Measurements from ENCODE around the gene KLHL6.
"Not testable (repeated sequence)": the region's sequence is repeated elsewhere in the genome, so short reads cannot be mapped to it uniquely, and the experiment has no call there.

The KLHL6 gene

DNA sequence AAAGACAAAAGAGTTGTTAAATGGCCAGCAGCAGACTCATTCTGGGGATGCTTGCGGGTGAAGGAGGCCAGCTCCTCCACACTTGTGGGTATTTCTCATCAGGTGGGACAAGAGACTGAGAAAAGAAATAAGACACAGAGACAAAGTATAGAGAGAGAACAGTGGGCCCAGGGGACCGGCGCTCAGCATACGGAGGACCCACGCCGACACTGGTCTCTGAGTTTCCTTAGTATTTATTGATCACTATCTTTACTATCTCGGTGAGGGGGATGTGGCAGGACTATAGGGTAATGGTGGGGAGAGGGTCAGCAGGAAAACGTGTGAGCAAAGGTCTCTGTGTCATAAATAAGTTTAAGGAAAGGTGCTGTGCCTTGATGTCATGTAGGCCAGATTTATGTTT, 35.2 kb downstream of the KLHL6 start:
- not testable (repeated sequence) for H3K9me3 ChIP-seq (ENCODE audit: control insufficient read depth, low read length); H3K36me3 ChIP-seq (ENCODE audit: control insufficient read depth, insufficient read depth, low read length); H3K27ac ChIP-seq (ENCODE audit: insufficient read depth, low read depth, low read length, poor library complexity, severe bottlenecking); H3K27me3 ChIP-seq (ENCODE audit: control insufficient read depth, insufficient read depth, low read length, poor library complexity, severe bottlenecking); H3K4me3 ChIP-seq (ENCODE audit: insufficient read depth, low read depth, low read length)
- 86 to 90% methylated on average over 8 of the region's 8 CpGs for WGBS, 2 experiments
- H3K4me1 ChIP-seq (ENCODE audit: control insufficient read depth, insufficient read depth, low read length) = peaks cover 20% of the 10 kb centered on the region

DNA sequence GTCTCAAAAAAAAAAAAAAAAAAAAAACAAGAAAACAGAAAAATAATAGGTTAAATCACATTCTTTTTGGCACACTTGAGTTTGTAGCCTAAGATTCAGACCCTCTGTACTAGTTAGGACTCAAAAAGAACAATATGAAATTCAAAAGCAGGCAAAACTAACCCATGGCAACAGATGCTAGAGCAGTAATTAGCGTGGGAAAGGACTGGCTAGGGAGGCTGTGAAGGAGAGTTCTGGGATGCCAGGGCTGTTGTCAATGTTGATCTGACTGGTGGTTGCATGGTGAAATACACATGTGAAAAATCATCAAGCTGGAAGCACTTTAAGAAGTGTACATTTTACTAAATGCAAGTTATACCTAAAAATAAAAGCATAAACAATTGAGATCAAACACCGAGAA, 35.6 kb downstream of the KLHL6 start:
- Histone ChIP-seq H3K27me3 (ENCODE audit: control insufficient read depth, insufficient read depth, low read length, poor library complexity, severe bottlenecking) (no peaks in the 10 kb centered on the region), H3K9me3 (ENCODE audit: control insufficient read depth, low read length) (no peaks in the 10 kb centered on the region), H3K36me3 (ENCODE audit: control insufficient read depth, insufficient read depth, low read length) (no peaks in the 10 kb centered on the region), H3K4me3 (ENCODE audit: insufficient read depth, low read depth, low read length) (no peak overlapping the region), H3K4me1 (ENCODE audit: control insufficient read depth, insufficient read depth, low read length) (peaks cover 20% of the 10 kb centered on the region), H3K27ac (ENCODE audit: insufficient read depth, low read depth, low read length, poor library complexity, severe bottlenecking) (no peak overlapping the region)
- 94% methylated on average over 2 of the region's 2 CpGs for WGBS, 2 experiments

DNA sequence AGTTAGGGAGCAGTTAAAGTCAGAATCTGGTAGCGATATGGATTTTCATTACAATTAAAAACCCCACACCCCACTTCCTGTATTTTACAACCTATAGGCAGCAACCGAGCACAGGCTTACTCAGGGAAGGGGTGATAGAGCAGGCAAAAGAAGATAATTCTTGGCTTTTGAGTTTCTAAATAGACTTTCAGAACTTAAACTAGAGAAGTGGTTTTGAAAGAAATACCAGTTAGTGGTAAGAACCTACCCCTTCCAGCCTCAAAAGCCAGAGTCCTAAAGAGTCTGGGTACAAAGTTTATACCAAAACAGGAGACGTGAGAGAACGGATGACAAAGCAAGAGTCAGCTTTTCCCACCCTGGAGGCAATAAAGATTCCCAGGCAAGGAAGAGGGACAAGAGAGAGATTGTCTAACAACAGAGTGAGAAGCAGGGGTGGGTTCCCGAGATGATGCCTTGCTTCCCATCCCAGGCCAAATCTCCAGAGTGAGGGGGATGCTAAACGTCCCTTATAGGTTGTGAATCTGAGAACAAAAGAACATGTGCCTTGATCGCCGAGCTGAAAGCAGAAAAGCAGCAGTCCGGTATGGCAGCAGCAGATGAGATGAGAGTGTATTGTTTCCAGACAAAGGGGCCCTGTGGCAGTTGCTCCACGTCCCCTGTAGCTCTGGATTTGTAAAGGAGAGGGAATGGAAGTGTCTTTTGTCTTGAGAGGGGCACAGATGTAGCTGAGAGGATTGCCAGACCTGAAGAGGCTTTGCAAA, 36.8 kb downstream of the KLHL6 start:
- Histone ChIP-seq H3K4me3 (ENCODE audit: insufficient read depth, low read depth, low read length) (no peak overlapping the region), H3K27me3 (ENCODE audit: control insufficient read depth, insufficient read depth, low read length, poor library complexity, severe bottlenecking) (no peaks in the 10 kb centered on the region), H3K9me3 (ENCODE audit: control insufficient read depth, low read length) (no peaks in the 10 kb centered on the region), H3K27ac (ENCODE audit: insufficient read depth, low read depth, low read length, poor library complexity, severe bottlenecking) (peak overlapping the region; percentile 88), H3K36me3 (ENCODE audit: control insufficient read depth, insufficient read depth, low read length) (no peaks in the 10 kb centered on the region), H3K4me1 (ENCODE audit: control insufficient read depth, insufficient read depth, low read length) (peaks cover 20% of the 10 kb centered on the region)
- 14 to 21% methylated on average over 9 of the region's 10 CpGs for WGBS, 2 experiments

DNA sequence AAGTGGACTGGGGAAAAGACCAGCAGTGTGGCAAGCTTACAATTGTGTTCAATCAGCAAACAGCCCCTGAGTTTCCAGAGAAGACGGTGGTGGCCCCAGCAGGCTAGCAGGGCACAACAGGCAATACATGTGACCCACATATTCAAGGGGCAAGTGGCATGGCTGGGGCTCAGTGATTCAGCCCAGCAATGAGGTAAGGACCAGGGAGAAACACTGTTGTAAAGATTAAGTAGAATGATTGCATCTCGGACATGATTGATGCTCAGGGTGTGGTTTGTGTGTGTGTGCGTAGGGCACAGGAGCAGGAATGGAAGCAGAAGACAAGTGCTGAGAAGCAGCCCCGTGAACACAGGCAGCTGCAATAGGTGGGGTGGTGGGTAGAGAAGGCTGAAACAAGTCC, 37.9 kb downstream of the KLHL6 start:
- Histone ChIP-seq H3K36me3 (ENCODE audit: control insufficient read depth, insufficient read depth, low read length) (no peaks in the 10 kb centered on the region), H3K27ac (ENCODE audit: insufficient read depth, low read depth, low read length, poor library complexity, severe bottlenecking) (no peak overlapping the region)
- WGBS, 2 experiments = 92 to 96% methylated on average over 4 of the region's 4 CpGs

DNA sequence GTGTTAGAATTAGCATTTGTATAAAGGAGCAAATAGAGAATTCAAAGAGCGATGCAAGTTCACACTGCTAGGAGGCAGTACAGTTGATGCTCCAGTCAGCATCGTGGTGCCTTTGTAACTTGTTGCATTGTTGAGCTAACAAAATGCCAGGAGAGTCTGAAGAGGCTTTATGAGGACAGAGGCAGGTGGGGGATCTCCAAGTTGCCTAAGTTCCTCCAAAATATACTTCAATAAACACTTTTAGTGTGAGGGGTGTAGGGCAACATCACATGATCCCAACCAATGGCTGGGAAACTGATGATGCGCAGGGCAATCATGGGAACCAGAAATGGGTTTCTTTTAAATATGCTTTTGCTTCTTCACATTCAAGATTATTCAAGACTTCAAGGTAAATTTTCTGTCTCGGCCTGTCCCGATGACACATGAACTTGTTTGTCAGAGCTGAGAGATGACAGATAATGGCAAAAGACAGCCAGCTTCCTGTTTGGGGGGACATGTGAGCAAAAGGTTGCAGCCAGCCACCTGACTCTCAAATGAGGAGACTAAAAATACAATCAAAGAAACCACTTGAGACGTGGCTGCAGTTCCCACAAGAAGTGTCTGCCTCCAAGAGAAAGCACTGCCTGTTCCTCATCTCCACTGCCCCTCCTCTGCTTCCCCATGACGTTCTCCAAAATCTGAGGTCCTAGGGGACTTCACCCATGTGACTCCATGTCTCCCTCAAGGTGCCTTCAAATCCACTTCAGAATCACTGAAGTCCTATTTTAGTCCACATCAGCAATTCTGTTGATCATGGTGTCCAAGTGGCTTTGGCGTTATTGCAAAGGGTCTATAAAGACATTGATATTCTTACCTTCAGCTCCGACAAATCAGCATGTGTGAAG, 39.3 kb downstream of the KLHL6 start:
- Histone ChIP-seq H3K9me3 (ENCODE audit: control insufficient read depth, low read length) (no peaks in the 10 kb centered on the region), H3K36me3 (ENCODE audit: control insufficient read depth, insufficient read depth, low read length) (no peaks in the 10 kb centered on the region), H3K27me3 (ENCODE audit: control insufficient read depth, insufficient read depth, low read length, poor library complexity, severe bottlenecking) (no peaks in the 10 kb centered on the region), H3K27ac (ENCODE audit: insufficient read depth, low read depth, low read length, poor library complexity, severe bottlenecking) (no peak overlapping the region), H3K4me3 (ENCODE audit: insufficient read depth, low read depth, low read length) (no peak overlapping the region), H3K4me1 (ENCODE audit: control insufficient read depth, insufficient read depth, low read length) (peaks cover 23% of the 10 kb centered on the region)
- 92% methylated on average over 8 to 9 of the region's 9 CpGs for WGBS, 2 experiments

More for the DNA sequence above, 37.9 kb downstream of the KLHL6 start:
- peaks cover 20% of the 10 kb centered on the region for H3K4me1 ChIP-seq (ENCODE audit: control insufficient read depth, insufficient read depth, low read length)
- no peaks in the 10 kb centered on the region for H3K27me3 ChIP-seq (ENCODE audit: control insufficient read depth, insufficient read depth, low read length, poor library complexity, severe bottlenecking)
- no peak overlapping the region for H3K4me3 ChIP-seq (ENCODE audit: insufficient read depth, low read depth, low read length)
- H3K9me3 ChIP-seq (ENCODE audit: control insufficient read depth, low read length) = no peaks in the 10 kb centered on the region

DNA sequence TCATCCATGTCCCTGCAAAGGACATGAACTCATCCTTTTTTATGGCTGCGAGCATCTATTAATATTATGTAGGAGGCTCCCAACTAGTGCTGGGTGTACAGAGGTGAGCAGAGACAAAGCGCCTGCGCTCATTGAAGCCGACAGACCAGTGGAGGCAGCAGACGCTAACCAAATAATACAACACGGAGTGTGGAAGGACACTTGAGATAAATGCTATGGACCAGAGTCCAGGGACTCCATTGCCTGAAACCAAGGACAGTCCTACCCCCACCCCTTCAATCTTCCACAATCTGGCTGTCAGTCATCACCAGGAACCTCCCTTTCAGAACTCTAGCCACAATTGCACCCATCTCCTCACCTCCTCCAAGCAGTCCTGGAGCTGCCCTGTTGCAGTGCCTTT, 41.5 kb downstream of the KLHL6 start:
- Histone ChIP-seq H3K4me1 (ENCODE audit: control insufficient read depth, insufficient read depth, low read length) (peaks cover 19% of the 10 kb centered on the region), H3K4me3 (ENCODE audit: insufficient read depth, low read depth, low read length) (no peak overlapping the region), H3K9me3 (ENCODE audit: control insufficient read depth, low read length) (no peaks in the 10 kb centered on the region), H3K27ac (ENCODE audit: insufficient read depth, low read depth, low read length, poor library complexity, severe bottlenecking) (no peak overlapping the region), H3K27me3 (ENCODE audit: control insufficient read depth, insufficient read depth, low read length, poor library complexity, severe bottlenecking) (no peaks in the 10 kb centered on the region), H3K36me3 (ENCODE audit: control insufficient read depth, insufficient read depth, low read length) (no peaks in the 10 kb centered on the region)
- WGBS, 2 experiments = 96 to 98% methylated on average over 6 of the region's 6 CpGs

DNA sequence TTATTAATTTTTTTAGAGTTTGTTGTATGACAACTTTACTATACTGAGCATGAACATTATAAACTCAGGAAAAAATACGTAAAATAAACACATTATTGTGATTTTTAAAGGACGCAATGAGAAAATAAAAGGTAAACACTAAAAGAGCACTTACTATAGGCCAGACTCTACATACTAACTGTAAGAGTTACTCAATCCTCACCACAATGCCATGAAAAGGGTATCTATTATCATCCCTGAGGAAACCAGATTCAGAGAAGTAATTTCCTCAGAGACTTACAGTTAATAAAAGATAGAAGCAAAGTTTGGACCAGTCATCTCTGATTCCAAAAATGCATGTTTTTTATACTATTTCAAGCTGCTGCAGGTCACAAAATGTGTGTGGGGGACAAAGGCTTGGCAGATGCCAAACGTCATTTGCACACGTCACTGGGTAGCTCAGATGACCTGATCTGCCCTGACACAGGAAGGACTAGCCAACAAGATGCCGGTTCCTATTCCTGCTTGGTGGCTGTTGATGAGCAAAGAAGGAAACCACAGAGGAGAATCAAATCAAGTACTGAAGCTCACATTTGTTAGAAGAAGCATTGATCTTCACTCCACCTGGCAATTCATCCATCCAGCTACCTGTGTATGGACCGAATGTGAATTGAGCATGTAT, 42.3 kb downstream of the KLHL6 start:
- Histone ChIP-seq H3K27me3 (ENCODE audit: control insufficient read depth, insufficient read depth, low read length, poor library complexity, severe bottlenecking) (no peaks in the 10 kb centered on the region), H3K4me1 (ENCODE audit: control insufficient read depth, insufficient read depth, low read length) (peaks cover 11% of the 10 kb centered on the region), H3K9me3 (ENCODE audit: control insufficient read depth, low read length) (no peaks in the 10 kb centered on the region), H3K4me3 (ENCODE audit: insufficient read depth, low read depth, low read length) (no peak overlapping the region), H3K36me3 (ENCODE audit: control insufficient read depth, insufficient read depth, low read length) (no peaks in the 10 kb centered on the region), H3K27ac (ENCODE audit: insufficient read depth, low read depth, low read length, poor library complexity, severe bottlenecking) (no peak overlapping the region)
- WGBS, 2 experiments = 93% methylated on average over 4 to 6 of the region's 6 CpGs

DNA sequence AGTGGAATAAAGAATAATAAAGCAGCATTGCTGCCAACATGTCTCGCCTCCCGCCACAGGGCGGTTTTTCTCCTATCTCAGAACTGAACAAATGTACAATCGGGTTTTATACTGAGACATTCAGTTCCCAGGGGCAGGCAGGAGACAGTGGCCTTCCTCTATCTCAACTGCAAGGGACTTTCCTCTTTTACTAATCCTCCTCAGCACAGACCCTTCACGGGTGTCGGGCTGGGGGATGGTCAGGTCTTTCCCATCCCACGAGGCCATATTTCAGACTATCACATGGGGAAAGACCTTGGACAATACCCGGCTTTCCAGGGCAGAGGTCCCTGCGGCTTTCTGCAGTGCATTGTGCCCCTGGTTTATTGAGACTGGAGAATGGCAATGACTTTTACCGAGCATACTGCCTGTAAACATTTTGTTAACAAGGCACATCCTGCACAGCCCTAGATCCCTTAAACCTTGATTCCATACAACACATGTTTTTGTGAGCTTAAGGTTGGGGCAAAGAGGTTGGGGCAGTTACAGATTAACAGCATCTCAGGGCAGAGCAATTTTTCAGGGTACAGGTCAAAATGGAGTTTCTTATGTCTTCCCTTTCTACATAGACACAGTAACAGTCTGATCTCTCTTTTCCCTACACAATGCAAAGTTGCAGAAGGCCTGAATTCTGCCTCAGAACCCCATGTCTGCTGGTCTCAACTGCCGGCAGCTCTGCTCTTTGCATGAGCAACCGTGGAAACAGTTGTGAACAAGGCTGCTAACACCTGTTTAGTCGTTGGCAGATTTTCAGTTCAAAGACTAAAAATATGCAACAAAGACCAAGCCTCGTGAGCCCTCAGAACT, 44.0 kb downstream of the KLHL6 start:
- not testable (repeated sequence) for H3K36me3 ChIP-seq (ENCODE audit: control insufficient read depth, insufficient read depth, low read length); H3K27me3 ChIP-seq (ENCODE audit: control insufficient read depth, insufficient read depth, low read length, poor library complexity, severe bottlenecking); H3K4me3 ChIP-seq (ENCODE audit: insufficient read depth, low read depth, low read length); H3K9me3 ChIP-seq (ENCODE audit: control insufficient read depth, low read length); H3K4me1 ChIP-seq (ENCODE audit: control insufficient read depth, insufficient read depth, low read length); H3K27ac ChIP-seq (ENCODE audit: insufficient read depth, low read depth, low read length, poor library complexity, severe bottlenecking)
- 89% methylated on average over 14 of the region's 14 CpGs for WGBS, 2 experiments

DNA sequence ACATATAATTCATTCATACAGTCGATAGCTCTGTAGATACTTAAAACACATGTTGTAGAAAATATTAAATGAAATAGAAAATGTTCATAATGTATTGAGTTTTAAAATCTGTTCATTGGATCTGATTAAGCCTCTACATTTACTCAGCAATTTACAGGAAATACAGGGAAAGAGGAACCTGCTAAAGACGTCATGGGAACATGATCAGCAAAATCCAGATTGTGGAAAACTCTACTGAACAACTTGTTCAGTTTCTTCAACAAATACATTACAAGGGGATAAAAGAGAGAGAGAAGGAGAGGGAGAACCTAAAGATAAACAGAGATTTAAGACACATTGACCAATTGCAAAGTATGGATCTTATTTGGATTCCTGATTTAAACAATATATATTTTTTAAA, 46.7 kb downstream of the KLHL6 start:
- H3K36me3 ChIP-seq (ENCODE audit: control insufficient read depth, insufficient read depth, low read length) = no peaks in the 10 kb centered on the region
- H3K9me3 ChIP-seq (ENCODE audit: control insufficient read depth, low read length) = no peaks in the 10 kb centered on the region
- no peak overlapping the region for H3K4me3 ChIP-seq (ENCODE audit: insufficient read depth, low read depth, low read length)
- no peaks in the 10 kb centered on the region for H3K27me3 ChIP-seq (ENCODE audit: control insufficient read depth, insufficient read depth, low read length, poor library complexity, severe bottlenecking)
- peaks cover 3% of the 10 kb centered on the region for H3K4me1 ChIP-seq (ENCODE audit: control insufficient read depth, insufficient read depth, low read length)
- no peak overlapping the region for H3K27ac ChIP-seq (ENCODE audit: insufficient read depth, low read depth, low read length, poor library complexity, severe bottlenecking)
- 90 to 100% methylated on average over 1 of the region's 2 CpGs for WGBS, 2 experiments

Measured in ectodermal cell (in vitro differentiated cells).